Ovary (tissue), 9 donors: Measurements from ENCODE around the gene KCNJ10. TPM values are rescaled to one million over a fixed set of nuclear protein-coding genes. Genes with fewer than 3 reads are reported as not detected.

ENCODE experiments used
- DNase-seq, 5 donors: peaks; one replicate each; pipeline ENCODE4 v3.0.0-alpha.2; 2019 to 2020
- H3K27ac ChIP-seq, 2 donors: fragments of 200-600 bp; one replicate each; pipeline versions ENCODE4 v1.5.1 to v1.8.0; 2019 to 2022
- H3K27me3 ChIP-seq: fragments of 200-600 bp; one replicate; pipeline ENCODE4 v1.8.0; 2022
- H3K36me3 ChIP-seq: fragments of 200-600 bp; sonication (generic); one replicate; pipeline ENCODE4 v1.5.1; 2019
- H3K4me1 ChIP-seq: one replicate; pipeline ENCODE4 v1.8.1; 2013; ENCODE audit warnings: mild to moderate bottlenecking, moderate library complexity; ENCODE audit not compliant: insufficient read depth
- H3K4me3 ChIP-seq: fragments of 200-600 bp; sonication (generic); one replicate; pipeline ENCODE4 v1.5.1; 2017
- H3K9me3 ChIP-seq, 2 donors: fragments of 200-600 bp in 1 of 2; sonication (generic) in 1 of 2; one replicate each; pipeline versions ENCODE4 v1.5.1 to v1.8.1; 2013 to 2019; ENCODE audit warnings: mild to moderate bottlenecking in 1 of 2, moderate library complexity in 1 of 2
- CTCF ChIP-seq, 3 donors: fragments of 450-650 bp in 2 of 3; fragments of 200-600 bp in 1 of 3; IDR thresholded peaks; one replicate each; pipeline versions ENCODE4 v1.5.1 to v1.8.0; 2016 to 2022; ENCODE audit warnings: antibody characterized with exemption in 3 of 3, mild to moderate bottlenecking in 1 of 3
- EP300 ChIP-seq: sonication (generic); formaldehyde crosslinking; IDR thresholded peaks from one replicate; pipeline ENCODE4 v1.6.1; 2017; ENCODE audit warnings: antibody characterized with exemption
- POLR2A ChIP-seq: fragments of 450-650 bp; IDR thresholded peaks from one replicate; pipeline ENCODE4 v1.6.1; 2017; ENCODE audit warnings: antibody characterized with exemption, mild to moderate bottlenecking, moderate library complexity
- WGBS, 3 donors: extraction: QIAGEN DNeasy Blood & Tissue Kit in 1 of 3; methylation state at CpG; one replicate each; pipeline versions ENCODE4 v1.1.5 to v1.1.7; 2013 to 2017; 5-methylcytosine and 5-hydroxymethylcytosine counted together
- intact Hi-C, 4 donors: fragments of 100-400 bp; cut with DNase I; formaldehyde crosslinking; loops; one replicate each; pipeline versions ENCODE4 v1.11.0 to v1.15.1; 2022 to 2023
- polyA plus RNA-seq, 2 donors: library from polyadenylated mRNA; stranded (reverse); fragments of 200-250 nt in 1 of 2; fragments of 350-450 nt in 1 of 2; fragmentation: Illumina TruSeq in 1 of 2; extraction: RNeasy Lipid Tissue Mini Kit (QIAGEN cat#74804) in 1 of 2; gene quantifications; one replicate each; pipeline ENCODE4 v1.2.3, GENCODE V29; 2013 to 2014
- total RNA-seq, 7 donors: library from RNA; depleted of rRNA in 2 of 7; stranded (reverse); fragments of >200 nt in 2 of 7; fragmentation: NEBNext Ultra II Directional in 3 of 7; extraction: Animal tissue kit (Norgen Biotek cat#: 25700) in 3 of 7; gene quantifications; one replicate each; pipeline versions ENCODE4 v1.1.0 to v1.2.4, GENCODE V29; 2016 to 2023
- donor health status: DM: no; HTN: no; CAD: no; lungs with moderate emphysema.
- donor health status: DM: no; HTN: no; CAD: no.
- donor health status: Bipolar disorder and iron deficiency.
- donor health status: DM: yes; HTN: yes; CAD: no.
- donor health status: DM: no; HTN: no; CAD: no.
- donor health status: DM: yes; HTN: yes; CAD: no.

KCNJ10 gene
- total and polyA plus RNA-seq, 9 donors: 0.02 to 0.28 (median 0.17) TPM; not detected in 5

- H3K9me3 ChIP-seq: no peaks in the 10 kb centered on the region
- intact Hi-C loops: no loop called here
- no peak for DNase-seq
- TF ChIP-seq EP300: no peak
- H3K27ac ChIP-seq: no peak within 1 kb of the TSS
- no peaks in the 10 kb centered on the region for H3K36me3 ChIP-seq
- no peak within 1 kb of the TSS for H3K4me3 ChIP-seq
- H3K4me1 ChIP-seq: peaks cover 4% of the 10 kb centered on the region
- WGBS, 3 donors: 13 to 15% (median 15%) methylated on average over 13 to 14 of the region's 14 CpGs
- H3K27me3 ChIP-seq: no peaks in the 10 kb centered on the region
Observed at GRCh38 chr1:160081261-160081936, 11.4 kb upstream of the KCNJ10 start, which contains the start of gene KCNJ9. KCNJ9 (plus strand) TSS chr1:160081538; CDS start chr1:160084031, 2,493 bp downstream.

- intact Hi-C loops: no loop called here
- WGBS, 3 donors: 45 to 59% (median 48%) methylated on average over 6 of the region's 6 CpGs
- Histone ChIP-seq H3K36me3 (no peaks in the 10 kb centered on the region), H3K4me3 (no peak overlapping the region), H3K27me3 (no peaks in the 10 kb centered on the region), H3K27ac (no peak overlapping the region), H3K9me3 (no peaks in the 10 kb centered on the region), H3K4me1 (peaks cover 4% of the 10 kb centered on the region)
- DNase-seq: no peak
- TF ChIP-seq CTCF (IDR thresholded peaks at IDR 0.05) (no peak), EP300 (no peak), POLR2A (no peak)
Observed at GRCh38 chr1:160080381-160081100, 10.6 kb upstream of the KCNJ10 start.

GRCh38 chr1:160079448-160079847, 9.5 kb upstream of the KCNJ10 start:
- DNase-seq: no peak
- Histone ChIP-seq H3K36me3 (no peaks in the 10 kb centered on the region), H3K9me3 (no peaks in the 10 kb centered on the region), H3K27me3 (no peaks in the 10 kb centered on the region), H3K4me3 (no peak overlapping the region), H3K27ac (no peak overlapping the region), H3K4me1 (peaks cover 4% of the 10 kb centered on the region)
- 55 to 73% (median 70%) methylated on average over 4 of the region's 4 CpGs for WGBS, 3 donors
- TF ChIP-seq EP300 (no peak), CTCF (IDR thresholded peaks at IDR 0.05) (no peak)
- intact Hi-C loops: no loop called here

GRCh38 chr1:160078512-160079195, 8.7 kb upstream of the KCNJ10 start:
- Histone ChIP-seq H3K4me1 (peaks cover 2% of the 10 kb centered on the region), H3K9me3 (no peaks in the 10 kb centered on the region), H3K36me3 (no peaks in the 10 kb centered on the region), H3K27me3 (no peaks in the 10 kb centered on the region), H3K4me3 (no peak overlapping the region), H3K27ac (no peak overlapping the region)
- intact Hi-C loops: no loop called here
- TF ChIP-seq CTCF (IDR thresholded peaks at IDR 0.05) (no peak), POLR2A (no peak), EP300 (no peak)
- 19 to 25% (median 22%) methylated on average over 8 of the region's 8 CpGs for WGBS, 3 donors
- DNase-seq: no peak
